ENCODE data around the gene RBM4.
"Not testable (repeated sequence)": the region's sequence is repeated elsewhere in the genome, so short reads cannot be mapped to it uniquely, and the experiment has no call there.

Gene RBM4

GRCh38 chr11:66600219-66600618, 38.3 kb upstream of the RBM4 start:
- Histone ChIP-seq H3K27ac (ENCODE audit: low read depth, low read length) (no peak overlapping the region), H3K4me1 (ENCODE audit: insufficient read depth, low read length) (no peaks in the 10 kb centered on the region), H3K9ac (ENCODE audit: low read depth, low read length) (no peak overlapping the region), H3K4me3 (ENCODE audit: low read length) (no peak overlapping the region), H3K36me3 (ENCODE audit: insufficient read depth, low read length) (peaks cover 44% of the 10 kb centered on the region), H3K27me3 (ENCODE audit: insufficient read depth, low read length) (no peaks in the 10 kb centered on the region), H3K9me3 (ENCODE audit: insufficient read depth, low read depth, low read length) (no peaks in the 10 kb centered on the region)
- 87% methylated on average over 2 of the region's 2 CpGs for WGBS

- Histone ChIP-seq H3K9ac (ENCODE audit: low read depth, low read length) (no peak overlapping the region), H3K4me3 (ENCODE audit: low read length) (no peak overlapping the region), H3K27ac (ENCODE audit: low read depth, low read length) (no peak overlapping the region), H3K4me1 (ENCODE audit: insufficient read depth, low read length) (no peaks in the 10 kb centered on the region), H3K36me3 (ENCODE audit: insufficient read depth, low read length) (peaks cover 46% of the 10 kb centered on the region), H3K9me3 (ENCODE audit: insufficient read depth, low read depth, low read length) (no peaks in the 10 kb centered on the region), H3K27me3 (ENCODE audit: insufficient read depth, low read length) (no peaks in the 10 kb centered on the region)
- WGBS, result 100% methylated on average over 4 of the region's 4 CpGs
Measured at GRCh38 chr11:66600631-66601233, 37.8 kb upstream of the RBM4 start.

GRCh38 chr11:66603072-66603471, 35.4 kb upstream of the RBM4 start:
- WGBS, result 96% methylated on average over 6 of the region's 6 CpGs
- Histone ChIP-seq H3K36me3 (ENCODE audit: insufficient read depth, low read length) (peaks cover 51% of the 10 kb centered on the region), H3K27me3 (ENCODE audit: insufficient read depth, low read length) (no peaks in the 10 kb centered on the region), H3K9ac (ENCODE audit: low read depth, low read length) (no peak overlapping the region), H3K4me1 (ENCODE audit: insufficient read depth, low read length) (no peaks in the 10 kb centered on the region), H3K27ac (ENCODE audit: low read depth, low read length) (no peak overlapping the region), H3K4me3 (ENCODE audit: low read length) (no peak overlapping the region), H3K9me3 (ENCODE audit: insufficient read depth, low read depth, low read length) (no peaks in the 10 kb centered on the region)

- WGBS, result 92% methylated on average over 5 of the region's 5 CpGs
- H3K27me3 ChIP-seq (ENCODE audit: insufficient read depth, low read length), result no peaks in the 10 kb centered on the region
- no peak overlapping the region for H3K27ac ChIP-seq (ENCODE audit: low read depth, low read length)
- H3K9me3 ChIP-seq (ENCODE audit: insufficient read depth, low read depth, low read length), result no peaks in the 10 kb centered on the region
- no peak overlapping the region for H3K4me3 ChIP-seq (ENCODE audit: low read length)
- H3K36me3 ChIP-seq (ENCODE audit: insufficient read depth, low read length), result peaks cover 49% of the 10 kb centered on the region
- no peaks in the 10 kb centered on the region for H3K4me1 ChIP-seq (ENCODE audit: insufficient read depth, low read length)
- no peak overlapping the region for H3K9ac ChIP-seq (ENCODE audit: low read depth, low read length)
Measured at GRCh38 chr11:66604155-66604554, 34.3 kb upstream of the RBM4 start.

GRCh38 chr11:66606608-66607007, 31.9 kb upstream of the RBM4 start:
- not testable (repeated sequence) for H3K27ac ChIP-seq (ENCODE audit: low read depth, low read length); H3K9ac ChIP-seq (ENCODE audit: low read depth, low read length); H3K4me1 ChIP-seq (ENCODE audit: insufficient read depth, low read length); H3K4me3 ChIP-seq (ENCODE audit: low read length); H3K27me3 ChIP-seq (ENCODE audit: insufficient read depth, low read length); H3K9me3 ChIP-seq (ENCODE audit: insufficient read depth, low read depth, low read length)
- WGBS, result 94% methylated on average over 2 of the region's 3 CpGs
- H3K36me3 ChIP-seq (ENCODE audit: insufficient read depth, low read length), result peaks cover 33% of the 10 kb centered on the region

GRCh38 chr11:66607126-66607834, 31.2 kb upstream of the RBM4 start:
- no peak overlapping the region for H3K4me3 ChIP-seq (ENCODE audit: low read length)
- no peak overlapping the region for H3K27ac ChIP-seq (ENCODE audit: low read depth, low read length)
- H3K4me1 ChIP-seq (ENCODE audit: insufficient read depth, low read length), result no peaks in the 10 kb centered on the region
- H3K27me3 ChIP-seq (ENCODE audit: insufficient read depth, low read length), result no peaks in the 10 kb centered on the region
- H3K9ac ChIP-seq (ENCODE audit: low read depth, low read length), result no peak overlapping the region
- no peaks in the 10 kb centered on the region for H3K9me3 ChIP-seq (ENCODE audit: insufficient read depth, low read depth, low read length)
- 93% methylated on average over 8 of the region's 8 CpGs for WGBS
- peaks cover 29% of the 10 kb centered on the region for H3K36me3 ChIP-seq (ENCODE audit: insufficient read depth, low read length)

- H3K4me1 ChIP-seq (ENCODE audit: insufficient read depth, low read length), result no peaks in the 10 kb centered on the region
- no peak overlapping the region for H3K9ac ChIP-seq (ENCODE audit: low read depth, low read length)
- H3K9me3 ChIP-seq (ENCODE audit: insufficient read depth, low read depth, low read length), result no peaks in the 10 kb centered on the region
- no peak overlapping the region for H3K4me3 ChIP-seq (ENCODE audit: low read length)
- no peak overlapping the region for H3K27ac ChIP-seq (ENCODE audit: low read depth, low read length)
- peaks cover 11% of the 10 kb centered on the region for H3K36me3 ChIP-seq (ENCODE audit: insufficient read depth, low read length)
- H3K27me3 ChIP-seq (ENCODE audit: insufficient read depth, low read length), result no peaks in the 10 kb centered on the region
- 84% methylated on average over 4 of the region's 4 CpGs for WGBS
Measured at GRCh38 chr11:66609721-66610617, 28.5 kb upstream of the RBM4 start.

- H3K9ac ChIP-seq (ENCODE audit: low read depth, low read length), result no peak overlapping the region
- H3K36me3 ChIP-seq (ENCODE audit: insufficient read depth, low read length), result peaks cover 2% of the 10 kb centered on the region; the same call in 1 of the 2 replicates
- H3K4me3 ChIP-seq (ENCODE audit: low read length), result no peak overlapping the region
- no peaks in the 10 kb centered on the region for H3K9me3 ChIP-seq (ENCODE audit: insufficient read depth, low read depth, low read length)
- no peaks in the 10 kb centered on the region for H3K27me3 ChIP-seq (ENCODE audit: insufficient read depth, low read length)
- H3K27ac ChIP-seq (ENCODE audit: low read depth, low read length), result no peak overlapping the region
- H3K4me1 ChIP-seq (ENCODE audit: insufficient read depth, low read length), result no peaks in the 10 kb centered on the region
- 100% methylated on average over 1 of the region's 1 CpG for WGBS
Measured at GRCh38 chr11:66612458-66612857, 26.0 kb upstream of the RBM4 start.

- H3K4me1 ChIP-seq (ENCODE audit: insufficient read depth, low read length), result peaks cover 12% of the 10 kb centered on the region
- no peak overlapping the region for H3K9ac ChIP-seq (ENCODE audit: low read depth, low read length)
- peaks cover 17% of the 10 kb centered on the region for H3K36me3 ChIP-seq (ENCODE audit: insufficient read depth, low read length)
- H3K27ac ChIP-seq (ENCODE audit: low read depth, low read length), result no peak overlapping the region
- no peaks in the 10 kb centered on the region for H3K9me3 ChIP-seq (ENCODE audit: insufficient read depth, low read depth, low read length)
- no peak overlapping the region for H3K4me3 ChIP-seq (ENCODE audit: low read length)
- no peaks in the 10 kb centered on the region for H3K27me3 ChIP-seq (ENCODE audit: insufficient read depth, low read length)
- WGBS, result 93% methylated on average over 12 of the region's 13 CpGs
Measured at GRCh38 chr11:66614073-66614472, 24.4 kb upstream of the RBM4 start.

- H3K4me3 ChIP-seq (ENCODE audit: low read length), result peak within 1 kb of the TSS; percentile 68
- H3K36me3 ChIP-seq (ENCODE audit: insufficient read depth, low read length), result peaks cover 34% of the 10 kb centered on the region
- H3K9ac ChIP-seq (ENCODE audit: low read depth, low read length), result peak within 1 kb of the TSS; percentile 89
- no peaks in the 10 kb centered on the region for H3K9me3 ChIP-seq (ENCODE audit: insufficient read depth, low read depth, low read length)
- peaks cover 29% of the 10 kb centered on the region for H3K4me1 ChIP-seq (ENCODE audit: insufficient read depth, low read length)
- under 1% methylated on average over 90 of the region's 90 CpGs for WGBS
- H3K27ac ChIP-seq (ENCODE audit: low read depth, low read length), result peak within 1 kb of the TSS; percentile 94
- H3K27me3 ChIP-seq (ENCODE audit: insufficient read depth, low read length), result no peaks in the 10 kb centered on the region
Measured at GRCh38 chr11:66616379-66617154, 21.9 kb upstream of the RBM4 start, which contains the start of gene RBM14. Gene RBM14, plus strand, starts transcription at chr11:66616630. Its CDS starts 91 bp downstream, at chr11:66616721.
